Astrocyte (in vitro differentiated cells and primary cell): ENCODE measurements around the gene ARPC5.

ENCODE experiments used
- CTCF ChIP-seq: IDR thresholded peaks from 2 replicates; pipeline ENCODE4 v1.5.1; 2011; ENCODE audit warnings: low read depth, mild to moderate bottlenecking, inconsistent platforms, low read length, moderate library complexity; ENCODE audit not compliant: insufficient read depth
- EZH2 ChIP-seq: IDR thresholded peaks from 2 replicates; pipeline ENCODE4 v1.6.1; 2012; ENCODE audit warnings: mild to moderate bottlenecking, low read length, inconsistent platforms; ENCODE audit not compliant: insufficient read depth

GRCh38 chr1:183642166-183642565 lies 6.6 kb upstream of the ARPC5 start:
- TF ChIP-seq CTCF (no peak), EZH2 (no peak)
